Thymus (tissue), 11 donors: Measurements from ENCODE around the gene SNAPC1. TPM values are rescaled to one million over a fixed set of nuclear protein-coding genes. Genes with fewer than 3 reads are reported as not detected.
"Not testable (repeated sequence)": the region's sequence is repeated elsewhere in the genome, so short reads cannot be mapped to it uniquely, and the experiment has no call there.

Experiments used
- DNase-seq, 9 donors: peaks; one replicate each; pipeline ENCODE4 v3.0.0-alpha.2; 2013; ENCODE audit warnings: low spot score in 9 of 9, low read depth in 6 of 9, missing footprints in 1 of 9
- H3K27ac ChIP-seq, 2 donors: one replicate each; pipeline ENCODE4 v1.5.1; 2013; ENCODE audit warnings: control low read depth in 1 of 2, low read depth in 1 of 2, low read length in 1 of 2, mild to moderate bottlenecking in 1 of 2, moderate library complexity in 1 of 2
- H3K27me3 ChIP-seq, 2 donors: one replicate each; pipeline ENCODE4 v1.5.1; 2013; ENCODE audit warnings: low read length in 1 of 2; ENCODE audit not compliant: control insufficient read depth in 2 of 2, insufficient read depth in 1 of 2
- H3K36me3 ChIP-seq, 2 donors: one replicate each; pipeline ENCODE4 v1.5.1; 2013; ENCODE audit warnings: low read length in 1 of 2, mild to moderate bottlenecking in 1 of 2, moderate library complexity in 1 of 2; ENCODE audit not compliant: control insufficient read depth in 2 of 2, insufficient read depth in 2 of 2
- H3K4me1 ChIP-seq, 2 donors: one replicate each; pipeline ENCODE4 v1.5.1; 2013; ENCODE audit warnings: low read length in 2 of 2; ENCODE audit not compliant: control insufficient read depth in 2 of 2, insufficient read depth in 2 of 2
- H3K4me3 ChIP-seq, 2 donors: one replicate each; pipeline ENCODE4 v1.5.1; 2013; ENCODE audit warnings: low read length in 2 of 2, control low read depth in 1 of 2, mild to moderate bottlenecking in 1 of 2
- H3K9me3 ChIP-seq, 2 donors: one replicate each; pipeline ENCODE4 v1.5.1; 2013; ENCODE audit warnings: low read length in 1 of 2, mild to moderate bottlenecking in 1 of 2; ENCODE audit not compliant: control insufficient read depth in 2 of 2, insufficient read depth in 1 of 2
- WGBS: extraction: QIAGEN DNeasy Blood & Tissue Kit; methylation state at CpG from one replicate; pipeline ENCODE4 v1.1.7; 2013; 5-methylcytosine and 5-hydroxymethylcytosine counted together
- polyA plus RNA-seq: library from polyadenylated mRNA; stranded (reverse); fragments of 200-250 nt; gene quantifications from one replicate; pipeline ENCODE4 v1.2.3, GENCODE V29; 2013
- total RNA-seq: library from RNA; stranded (reverse); fragments of 120-200 nt; gene quantifications from one replicate; pipeline ENCODE4 v1.2.4, GENCODE V29; 2013
- donor health status: healthy.

The SNAPC1 gene
- total and polyA plus RNA-seq, 2 donors, result 9.6 to 11.8 TPM

DNA sequence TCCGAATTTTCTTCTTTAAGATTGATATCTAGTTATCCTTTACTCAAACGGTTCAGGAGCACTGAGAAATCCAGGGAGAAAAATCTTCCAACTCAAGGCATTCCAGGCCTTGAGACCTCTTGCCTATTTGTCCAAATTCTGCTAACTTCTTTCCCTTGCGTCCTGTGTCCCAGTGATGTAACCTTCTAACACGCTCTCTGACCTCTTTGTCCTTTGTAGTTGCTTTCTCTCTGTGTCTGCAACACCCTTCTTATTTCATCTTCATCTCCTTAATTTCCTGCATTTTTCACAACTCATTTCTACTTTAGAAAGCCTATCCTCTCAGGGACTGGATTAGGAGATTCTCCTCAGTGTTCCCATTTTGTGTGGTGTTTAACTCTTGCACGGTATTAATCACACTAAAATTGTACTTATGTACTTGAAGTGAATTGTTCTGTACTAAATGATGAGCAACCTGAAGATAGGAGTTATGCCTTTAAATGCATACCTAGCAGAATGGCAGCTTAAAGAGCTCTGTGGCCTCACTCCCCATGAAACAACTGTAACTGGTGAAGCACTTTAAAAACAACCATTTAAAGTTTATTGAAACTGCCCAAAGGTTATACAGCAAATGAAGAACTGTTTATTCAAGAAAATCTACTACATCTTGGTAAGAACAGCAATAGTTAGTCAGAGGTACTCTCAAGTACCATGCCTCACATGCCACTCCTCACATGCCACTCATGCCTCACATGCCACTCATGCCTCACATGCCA is 7.4 kb upstream of the SNAPC1 start:
- no peak for DNase-seq
- 97% methylated on average over 5 of the region's 5 CpGs for WGBS
- no peaks in the 10 kb centered on the region for H3K27me3 ChIP-seq

DNA sequence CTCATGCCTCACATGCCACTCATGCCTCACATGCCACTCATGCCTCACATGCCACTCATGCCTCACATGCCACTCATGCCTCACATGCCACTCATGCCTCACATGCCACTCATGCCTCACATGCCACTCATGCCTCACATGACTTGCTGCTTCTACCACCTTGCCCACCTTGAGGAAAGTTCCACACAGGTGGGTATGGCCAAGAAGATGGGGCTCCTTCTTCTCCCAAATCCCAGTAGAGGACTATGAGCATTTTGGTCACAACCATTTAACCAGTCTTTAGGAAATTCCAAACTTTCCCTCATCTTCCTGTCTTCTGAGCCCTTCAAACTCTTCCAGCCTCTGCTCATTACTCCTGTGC is 6.9 kb upstream of the SNAPC1 start:
- H3K9me3 ChIP-seq, H3K27me3 ChIP-seq, H3K4me1 ChIP-seq, H3K36me3 ChIP-seq, H3K27ac ChIP-seq, H3K4me3 ChIP-seq, DNase-seq: not testable (repeated sequence)

More for the DNA sequence above, 7.4 kb upstream of the SNAPC1 start:
- no peaks in the 10 kb centered on the region for H3K9me3 ChIP-seq
- no peak overlapping the region for H3K27ac ChIP-seq
- H3K4me1 ChIP-seq, result peaks cover 0 to 3% of the 10 kb centered on the region in 2 donors
- no peak overlapping the region for H3K4me3 ChIP-seq
- H3K36me3 ChIP-seq, result no peaks in the 10 kb centered on the region

GRCh38 chr14:61756135-61756534 is 6.1 kb upstream of the SNAPC1 start:
- no peak for DNase-seq
- no peaks in the 10 kb centered on the region for H3K4me1 ChIP-seq
- H3K36me3 ChIP-seq, result no peaks in the 10 kb centered on the region
- no peaks in the 10 kb centered on the region for H3K9me3 ChIP-seq
- no peak overlapping the region for H3K27ac ChIP-seq
- no peak overlapping the region for H3K4me3 ChIP-seq
- WGBS, result 92% methylated on average over 2 of the region's 2 CpGs
- no peaks in the 10 kb centered on the region for H3K27me3 ChIP-seq

- Histone ChIP-seq H3K9me3 (no peaks in the 10 kb centered on the region), H3K27me3 (no peaks in the 10 kb centered on the region), H3K36me3 (no peaks in the 10 kb centered on the region), H3K4me3 (no peak overlapping the region), H3K4me1 (peaks cover 9 to 17% of the 10 kb centered on the region in 2 donors), H3K27ac (no peak overlapping the region)
- DNase-seq, result no peak
- 98% methylated on average over 7 of the region's 7 CpGs for WGBS
Observed at GRCh38 chr14:61759878-61760277, 2.3 kb upstream of the SNAPC1 start.

GRCh38 chr14:61761557-61761956 is 663 bp upstream of the SNAPC1 start:
- no peak for DNase-seq
- Histone ChIP-seq H3K36me3 (no peaks in the 10 kb centered on the region), H3K27me3 (no peaks in the 10 kb centered on the region), H3K9me3 (no peaks in the 10 kb centered on the region), H3K4me3 (peak overlapping the region; percentile 36 to 68), H3K4me1 (peaks cover 9 to 19% of the 10 kb centered on the region in 2 donors), H3K27ac (peak overlapping the region; percentile 95 to 97)
- WGBS, result 65% methylated on average over 5 of the region's 5 CpGs

GRCh38 chr14:61764342-61765122 is 2.3 kb downstream of the SNAPC1 start:
- no peak overlapping the region for H3K27ac ChIP-seq
- H3K4me3 ChIP-seq, result no peak overlapping the region

GRCh38 chr14:61765225-61765943 is 3.2 kb downstream of the SNAPC1 start:
- Histone ChIP-seq H3K36me3 (peaks cover 7 to 8% of the 10 kb centered on the region in 2 donors), H3K9me3 (no peaks in the 10 kb centered on the region), H3K27ac (peak overlapping the region; percentile 35 to 40), H3K4me3 (no peak overlapping the region), H3K4me1 (peaks cover 9 to 19% of the 10 kb centered on the region in 2 donors), H3K27me3 (no peaks in the 10 kb centered on the region)
- no peak for DNase-seq
- WGBS, result 95% methylated on average over 15 of the region's 15 CpGs

More at GRCh38 chr14:61764342-61765122, 2.3 kb downstream of the SNAPC1 start:
- Histone ChIP-seq H3K4me1 (peaks cover 9 to 19% of the 10 kb centered on the region in 2 donors), H3K9me3 (no peaks in the 10 kb centered on the region), H3K27me3 (no peaks in the 10 kb centered on the region), H3K36me3 (peaks cover 0 to 5% of the 10 kb centered on the region in 2 donors)
- 95% methylated on average over 5 of the region's 5 CpGs for WGBS
- no peak for DNase-seq

- Histone ChIP-seq H3K36me3 (peaks cover 12 to 14% of the 10 kb centered on the region in 2 donors), H3K27me3 (no peaks in the 10 kb centered on the region), H3K4me3 (no peak overlapping the region), H3K4me1 (peaks cover 9 to 19% of the 10 kb centered on the region in 2 donors), H3K27ac (no peak overlapping the region), H3K9me3 (no peaks in the 10 kb centered on the region)
- DNase-seq, result no peak
- 95% methylated on average over 5 of the region's 5 CpGs for WGBS
Observed at GRCh38 chr14:61766151-61766550, 3.9 kb downstream of the SNAPC1 start.

- Histone ChIP-seq H3K27me3 (no peaks in the 10 kb centered on the region), H3K27ac (no peak overlapping the region), H3K36me3 (peaks cover 21 to 23% of the 10 kb centered on the region in 2 donors), H3K4me1 (peaks cover 2 to 10% of the 10 kb centered on the region in 2 donors), H3K4me3 (no peak overlapping the region), H3K9me3 (no peaks in the 10 kb centered on the region)
- DNase-seq, result no peak
- WGBS, result 96% methylated on average over 3 of the region's 3 CpGs
Observed at GRCh38 chr14:61768240-61768639, 6.0 kb downstream of the SNAPC1 start.
